ENCODE results near the gene AGO3.

AGO3 gene

DNA sequence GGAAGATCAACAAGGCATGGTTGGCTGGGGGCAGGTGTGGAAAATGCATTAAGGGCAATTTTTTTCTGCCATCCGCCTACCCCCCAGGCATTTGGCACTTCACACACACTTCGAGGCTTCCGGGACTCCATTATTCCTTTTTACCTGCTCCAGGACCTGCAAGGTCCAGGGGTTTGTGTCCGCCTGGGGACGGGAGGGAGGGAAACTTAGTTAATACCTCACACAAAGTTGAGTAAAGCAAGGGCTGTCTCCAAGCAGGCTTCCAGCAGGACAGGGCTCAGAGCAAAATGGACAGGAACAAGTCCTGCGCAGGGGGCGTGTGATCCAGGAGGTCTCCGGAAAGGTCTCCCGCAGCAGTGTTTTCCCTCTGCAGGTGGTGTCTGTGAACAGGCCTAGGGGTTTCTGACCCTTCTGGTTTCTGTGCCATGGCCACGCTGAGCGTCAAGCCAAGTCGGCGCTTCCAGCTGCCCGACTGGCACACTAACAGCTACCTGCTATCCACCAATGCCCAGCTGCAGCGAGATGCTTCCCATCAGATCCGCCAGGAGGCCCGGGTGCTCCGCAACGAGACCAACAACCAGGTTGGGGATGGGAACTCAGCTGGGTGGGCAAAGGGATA, 153.7 kb downstream of the AGO3 start:
- DNase-seq: no peak

DNA sequence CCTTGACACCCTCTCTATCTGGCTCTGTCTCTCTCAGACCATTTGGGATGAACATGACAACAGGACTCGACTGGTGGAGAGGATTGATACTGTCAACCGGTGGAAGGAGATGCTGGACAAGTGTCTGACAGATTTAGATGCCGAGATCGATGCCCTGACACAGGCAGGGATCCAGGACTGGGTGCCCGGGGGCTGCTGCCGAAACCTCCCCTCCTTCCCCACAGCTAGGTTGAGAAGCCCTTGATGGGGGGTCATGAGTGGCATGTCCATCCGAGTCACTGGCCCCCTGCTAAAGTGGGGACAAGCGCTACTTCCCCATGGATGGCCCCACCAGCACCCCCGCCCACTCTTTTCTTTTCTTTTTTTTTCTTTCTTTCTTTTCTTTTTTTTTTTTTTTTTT, 154.2 kb downstream of the AGO3 start:
- DNase-seq: no peak

- DNase-seq: no peak
Measured at GRCh38 chr1:36085686-36086526, 155.0 kb downstream of the AGO3 start.

GRCh38 chr1:36086529-36087232, 155.8 kb downstream of the AGO3 start:
- no peak for DNase-seq

- DNase-seq: no peak
Measured at GRCh38 chr1:36087233-36088123, 156.6 kb downstream of the AGO3 start.

GRCh38 chr1:36088265-36088576, 157.3 kb downstream of the AGO3 start:
- no peak for DNase-seq

DNA sequence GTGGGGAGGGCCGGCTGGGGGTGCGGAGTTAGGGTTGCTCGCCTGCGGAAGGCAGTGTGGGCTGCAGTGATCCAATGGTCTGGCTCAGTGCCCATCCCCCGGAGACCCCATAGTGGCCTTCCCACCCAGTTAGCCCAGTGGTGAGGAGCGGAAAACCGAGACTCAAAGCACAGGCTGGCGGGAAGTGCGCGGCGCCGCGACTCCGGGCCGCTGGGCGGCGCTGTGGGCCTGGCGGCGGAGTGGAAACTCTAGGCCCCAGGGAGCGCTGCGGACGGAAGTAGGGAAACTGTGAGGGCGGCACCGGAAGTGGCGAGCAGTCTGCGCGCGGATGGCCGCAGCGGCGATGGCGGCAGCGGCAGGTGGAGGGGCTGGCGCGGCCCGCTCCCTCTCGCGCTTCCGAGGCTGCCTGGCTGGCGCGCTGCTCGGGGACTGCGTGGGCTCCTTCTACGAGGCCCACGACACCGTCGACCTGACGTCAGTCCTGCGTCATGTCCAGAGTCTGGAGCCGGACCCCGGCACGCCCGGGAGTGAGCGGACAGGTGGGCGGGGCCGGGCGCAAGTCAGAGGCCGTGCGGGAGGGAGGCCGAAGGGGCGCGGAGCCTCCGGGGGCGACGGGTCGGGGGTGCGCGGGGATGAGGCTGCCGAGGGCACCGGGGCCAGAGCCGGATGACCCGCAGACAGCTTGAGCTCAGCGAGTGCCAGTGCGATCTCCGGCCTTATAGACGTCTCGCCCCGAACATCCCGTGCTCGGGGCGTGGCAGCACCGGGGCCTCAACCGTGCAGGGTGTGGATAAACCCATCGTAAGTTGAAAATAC, 157.9 kb downstream of the AGO3 start, which contains the start of gene ADPRS:
Gene ADPRS (plus strand): TSS at position 316 of the 816 bp plus-strand sequence. CDS start 13 bp downstream, at position 329.
- peak; percentile 93 for DNase-seq

DNA sequence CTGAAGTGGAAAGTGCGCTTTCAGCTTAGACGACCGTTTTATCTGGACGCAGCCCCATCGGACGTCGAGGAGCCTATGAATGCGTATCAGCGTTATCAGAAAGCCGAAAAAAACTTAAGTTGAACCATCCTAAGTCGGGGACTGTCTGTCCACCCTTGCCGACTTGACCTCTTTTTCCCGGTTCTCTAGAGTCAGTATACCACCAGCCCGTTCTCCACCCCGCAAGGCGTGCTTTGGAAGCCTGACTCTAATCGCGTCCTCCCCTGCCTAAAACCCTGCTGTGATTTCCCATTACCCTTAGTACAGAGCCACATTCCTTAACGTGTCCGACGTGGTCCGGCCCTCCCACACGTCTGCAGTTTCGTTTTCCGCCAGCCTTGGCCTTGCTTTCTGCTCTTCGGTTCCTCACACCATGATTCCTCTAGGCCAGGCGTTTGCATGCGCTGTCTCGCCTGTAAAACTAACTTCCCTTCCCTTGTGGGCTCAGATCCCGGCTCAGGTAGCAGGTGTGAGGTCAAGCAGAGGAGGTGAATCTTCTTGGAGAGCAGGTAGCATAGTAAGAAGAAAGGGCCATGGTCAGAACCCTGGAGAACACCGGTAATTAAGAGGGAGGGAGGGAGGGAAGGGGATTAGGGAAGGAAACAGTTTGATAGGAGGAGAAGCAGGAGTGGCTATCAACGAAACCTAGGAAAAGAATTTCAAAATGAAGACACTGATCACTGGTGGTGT, 158.7 kb downstream of the AGO3 start:
- DNase-seq: peak in 1 of 2 donors; percentile 16

- DNase-seq: peak in 1 of 2 donors; percentile 9
Measured at GRCh38 chr1:36091141-36091540, 160.2 kb downstream of the AGO3 start.

- peak in 1 of 2 donors; percentile 16 for DNase-seq
Measured at GRCh38 chr1:36091698-36092097, 160.8 kb downstream of the AGO3 start.

DNA sequence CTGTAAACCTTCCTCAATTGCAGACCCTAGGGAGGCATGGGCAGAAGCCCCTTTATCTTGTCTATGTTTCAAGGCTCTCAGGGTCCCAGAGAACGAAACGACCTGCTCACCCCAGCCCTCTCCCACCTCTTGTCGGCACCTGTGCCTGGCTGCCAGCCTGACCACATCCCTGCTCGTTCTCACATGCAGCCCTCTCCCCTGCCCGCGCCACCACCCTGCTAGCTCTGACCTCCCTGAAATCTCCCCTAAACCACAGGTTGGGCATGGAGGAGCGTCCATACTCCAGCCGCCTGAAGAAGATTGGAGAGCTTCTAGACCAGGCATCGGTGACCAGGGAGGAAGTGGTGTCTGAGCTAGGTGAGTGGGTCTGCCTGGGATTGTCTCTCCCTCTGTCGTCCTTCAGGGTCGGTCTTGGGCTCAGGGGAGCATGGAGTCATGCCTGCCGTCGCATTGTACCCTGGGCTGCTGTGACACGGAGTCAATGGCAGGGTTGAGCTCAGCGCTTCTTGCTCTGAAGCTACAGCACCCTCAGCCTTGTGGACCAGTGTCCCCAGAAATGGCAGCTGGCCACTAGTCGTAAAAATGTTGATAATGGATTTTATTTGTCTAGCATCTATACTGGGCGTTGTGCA, 161.4 kb downstream of the AGO3 start:
- DNase-seq: peak in 1 of 2 donors; percentile 12

DNA sequence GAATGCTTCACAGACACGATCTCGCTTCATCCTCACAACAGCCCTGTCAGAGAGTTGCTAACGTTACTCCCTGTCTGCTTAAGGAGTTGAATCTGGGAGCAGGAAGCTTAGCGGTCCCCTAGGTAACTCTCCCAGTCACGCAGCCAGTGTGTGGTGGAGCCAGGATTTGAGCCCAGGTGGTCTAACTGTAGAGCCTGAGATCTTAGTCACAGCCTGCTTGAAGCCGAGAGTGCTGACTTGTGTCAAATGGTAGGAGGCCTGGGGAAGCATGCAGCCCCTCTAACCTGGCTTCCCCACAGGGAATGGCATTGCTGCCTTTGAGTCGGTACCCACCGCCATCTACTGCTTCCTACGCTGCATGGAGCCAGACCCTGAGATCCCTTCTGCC, 161.9 kb downstream of the AGO3 start:
- DNase-seq: peak in 1 of 2 donors; percentile 16

DNA sequence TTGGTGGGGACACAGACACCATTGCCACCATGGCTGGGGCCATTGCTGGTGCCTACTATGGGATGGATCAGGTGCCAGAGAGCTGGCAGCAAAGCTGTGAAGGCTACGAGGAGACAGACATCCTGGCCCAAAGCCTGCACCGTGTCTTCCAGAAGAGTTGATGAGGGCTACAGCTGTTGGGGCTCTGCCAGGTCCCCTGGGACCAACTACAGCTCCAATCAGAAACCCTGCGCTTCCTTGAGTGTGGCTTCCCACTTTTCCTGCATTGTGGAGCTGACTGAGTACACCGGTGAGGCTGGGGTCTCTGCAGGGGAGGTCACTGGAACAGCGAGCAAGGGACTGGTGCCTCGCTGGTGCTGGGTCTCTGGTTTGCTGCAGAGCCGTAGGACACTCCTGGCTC, 162.3 kb downstream of the AGO3 start:
- no peak for DNase-seq

DNA sequence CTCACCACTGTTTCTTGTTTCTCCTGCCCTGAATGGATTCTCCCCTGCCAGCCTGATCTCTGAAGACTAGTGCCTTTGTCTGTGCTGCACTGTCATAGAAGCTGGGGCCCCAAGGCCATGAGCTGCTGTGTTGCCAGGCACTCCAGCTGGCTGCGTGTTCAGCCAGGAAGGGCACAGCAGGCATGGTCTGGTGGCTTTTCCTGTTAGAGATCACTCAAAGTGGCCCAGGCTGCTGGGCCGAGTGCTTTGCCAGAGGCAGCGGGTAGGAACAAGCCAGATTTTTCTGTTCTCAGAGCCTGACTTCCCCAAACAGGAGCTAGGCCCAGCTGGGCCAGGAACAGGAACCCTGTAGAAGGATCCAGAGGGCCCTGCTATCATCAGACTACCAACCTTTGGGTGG, 163.0 kb downstream of the AGO3 start:
- no peak for DNase-seq

- DNase-seq: no peak
Measured at GRCh38 chr1:36094621-36095061, 163.7 kb downstream of the AGO3 start.

- DNase-seq: no peak
Measured at GRCh38 chr1:36095760-36096405, 165.0 kb downstream of the AGO3 start.

GRCh38 chr1:36096500-36097432, 165.9 kb downstream of the AGO3 start:
- DNase-seq: peak in 1 of 2 donors; percentile 21

DNA sequence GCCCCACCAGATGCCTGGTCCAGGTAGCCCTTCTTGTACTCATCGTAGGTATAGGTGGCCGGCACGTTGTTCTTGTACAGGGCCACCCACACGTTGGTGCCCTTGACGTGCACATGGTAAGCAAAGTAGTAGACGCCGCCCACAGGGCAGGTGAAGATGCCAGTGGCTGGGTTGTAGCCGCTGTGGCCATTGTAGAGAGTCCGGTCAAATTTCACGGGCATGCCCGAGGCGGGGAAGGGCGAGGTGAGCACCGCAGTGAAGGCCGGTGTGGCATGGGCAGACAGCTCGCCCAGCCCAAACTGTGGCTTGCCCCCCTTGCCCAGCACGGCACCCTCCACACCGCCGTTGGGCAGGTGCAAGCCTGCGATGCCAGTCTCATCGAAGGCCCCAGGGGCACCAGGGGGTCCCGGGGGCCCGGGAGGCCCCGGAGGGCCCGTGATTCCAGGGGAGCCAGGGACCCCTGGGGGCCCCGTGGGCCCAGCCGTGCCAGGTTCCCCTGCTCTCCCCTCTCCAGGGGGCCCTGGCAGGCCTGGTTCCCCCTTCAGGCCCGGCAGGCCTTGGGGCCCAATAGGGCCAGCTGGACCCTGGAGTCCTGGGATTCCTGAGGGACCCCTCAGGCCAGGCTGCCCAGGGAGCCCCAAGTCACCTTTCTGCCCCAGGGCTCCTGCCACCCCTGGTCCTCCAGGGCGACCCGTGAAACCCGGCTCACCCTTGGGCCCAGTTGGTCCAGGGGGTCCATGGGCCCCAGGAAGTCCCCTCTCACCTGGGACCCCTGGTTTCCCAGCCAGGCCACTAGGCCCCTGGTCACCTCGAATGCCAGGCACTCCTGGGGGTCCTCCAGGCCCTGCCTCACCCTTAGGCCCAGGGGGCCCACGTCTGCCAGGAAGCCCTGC, 167.0 kb downstream of the AGO3 start:
- no peak for DNase-seq

Measured in stimulated activated CD4-positive, alpha-beta T cell treated with anti-CD3 and anti-CD28 coated beads, Interleukin-2, amount 100 ng/mL, for 24 hours (primary cell).